SKM-1 treated with dmso at 0.1 percent for 144 hours (cell line): ENCODE data around the gene DCTN2.
"Not testable (repeated sequence)": the region's sequence is repeated elsewhere in the genome, so short reads cannot be mapped to it uniquely, and the experiment has no call there.

Experiments used
- DNase-seq: peaks from one replicate; lab custom pipeline; 2025; ENCODE audit not compliant: unreplicated experiment; lab: John Stamatoyannopoulos, UW

Gene DCTN2

GRCh38 chr12:57517187-57517586 lies 29.8 kb downstream of the DCTN2 start:
- no peak for DNase-seq

GRCh38 chr12:57516617-57517153 lies 30.3 kb downstream of the DCTN2 start:
- DNase-seq = no peak

- DNase-seq = no peak
Observed at GRCh38 chr12:57515934-57516541, 31.0 kb downstream of the DCTN2 start.

GRCh38 chr12:57515408-57515933 lies 31.5 kb downstream of the DCTN2 start:
- DNase-seq = no peak

- DNase-seq = no peak
Observed at GRCh38 chr12:57514720-57515407, 32.1 kb downstream of the DCTN2 start.

- not testable (repeated sequence) for DNase-seq
Observed at GRCh38 chr12:57514246-57514645, 32.7 kb downstream of the DCTN2 start.

- DNase-seq = not testable (repeated sequence)
Observed at GRCh38 chr12:57513677-57514076, 33.3 kb downstream of the DCTN2 start.

- DNase-seq = no peak
Observed at GRCh38 chr12:57513266-57513665, 33.7 kb downstream of the DCTN2 start.

GRCh38 chr12:57512665-57513064 lies 34.3 kb downstream of the DCTN2 start:
- DNase-seq = no peak

- DNase-seq = no peak
Observed at GRCh38 chr12:57511588-57512325, 35.2 kb downstream of the DCTN2 start.

- DNase-seq = no peak
Observed at GRCh38 chr12:57511161-57511560, 35.8 kb downstream of the DCTN2 start.

GRCh38 chr12:57507796-57508195 lies 39.2 kb downstream of the DCTN2 start:
- DNase-seq = not testable (repeated sequence)

GRCh38 chr12:57506541-57506940 lies 40.5 kb downstream of the DCTN2 start:
- DNase-seq = not testable (repeated sequence)

- DNase-seq = not testable (repeated sequence)
Observed at GRCh38 chr12:57502311-57502969, 44.6 kb downstream of the DCTN2 start.

GRCh38 chr12:57500213-57500612 lies 46.8 kb downstream of the DCTN2 start:
- DNase-seq = no peak

- no peak for DNase-seq
Observed at GRCh38 chr12:57498571-57498970, 48.4 kb downstream of the DCTN2 start.

- DNase-seq = no peak
Observed at GRCh38 chr12:57498132-57498502, 48.9 kb downstream of the DCTN2 start.

GRCh38 chr12:57497223-57498131 lies 49.5 kb downstream of the DCTN2 start:
- DNase-seq = no peak

- DNase-seq = no peak
Observed at GRCh38 chr12:57496822-57497221, 50.2 kb downstream of the DCTN2 start.
